BJ (cell line): Measurements from ENCODE around the gene DDX60. TPM values are rescaled to one million over a fixed set of nuclear protein-coding genes. Genes with fewer than 3 reads are reported as not detected.

Source experiments
- CTCF ChIA-PET: fragments of 350-600 bp; formaldehyde crosslinking; extraction: SDS; loops from one replicate; lab custom pipeline; 2021; ENCODE audit warnings: antibody characterized with exemption, inconsistent platforms; lab: Yijun Ruan, JAX
- POLR2A ChIA-PET: fragments of 300-600 bp; sonication (Branson Sonifier 250); formaldehyde crosslinking; extraction: SDS; loops from one replicate; lab custom pipeline; 2021; ENCODE audit warnings: antibody characterized with exemption; lab: Charles Lee
- DNase-seq: peaks from one replicate; pipeline ENCODE4 v3.0.0-alpha.2; 2011; ENCODE audit warnings: low read depth
- H3K27me3 ChIP-seq: 2 replicates; pipeline ENCODE4 v1.6.0; 2011; ENCODE audit warnings: low read length; ENCODE audit not compliant: control insufficient read depth, insufficient read depth
- H3K36me3 ChIP-seq: 2 replicates; pipeline ENCODE4 v1.5.1; 2011; ENCODE audit warnings: low read length; ENCODE audit not compliant: control insufficient read depth, insufficient read depth
- H3K4me3 ChIP-seq: 2 replicates; pipeline ENCODE4 v1.5.1; 2011; ENCODE audit warnings: low read depth, mild to moderate bottlenecking, control low read depth, low read length
- CTCF ChIP-seq: IDR thresholded peaks from 2 replicates; pipeline ENCODE4 v1.5.1; 2011; ENCODE audit warnings: low read depth, mild to moderate bottlenecking, control low read depth, inconsistent platforms, low read length, moderate library complexity; ENCODE audit not compliant: insufficient read depth
- polyA plus RNA-seq: library from polyadenylated mRNA; depleted of rRNA; stranded (reverse); fragments of >200 nt; gene quantifications from 2 replicates; pipeline ENCODE4 v1.2.3, GENCODE V29; 2011

Gene DDX60
- polyA plus RNA-seq, 1 experiment: 2.7 TPM

DNA sequence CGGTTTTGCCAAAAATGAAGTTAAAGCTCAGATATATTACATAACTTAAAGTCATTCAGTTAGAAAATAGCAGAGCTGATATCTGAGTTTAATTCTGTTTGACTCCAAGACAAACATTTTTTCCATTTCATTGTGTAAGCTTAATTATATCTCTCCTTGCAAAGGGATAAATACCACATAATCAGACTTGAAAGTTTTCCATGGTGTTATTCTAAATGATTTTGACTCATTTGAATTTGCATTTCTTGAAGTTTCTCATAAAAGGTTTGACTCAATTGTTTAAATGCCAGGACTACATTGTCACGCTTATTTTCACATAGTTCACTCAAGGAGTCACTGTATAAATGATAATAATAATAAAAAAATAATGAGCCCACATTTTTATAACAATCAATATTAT is 39.4 kb upstream of the DDX60 start:
- TF ChIP-seq CTCF: no peak
- DNase-seq: no peak
- ChIA-PET POLR2A (no interaction called here), CTCF (interaction anchor here (1.1 kb wide), 1 partner anchor 16 kb away, joined by 3 read pairs; no protein-coding TSS in a partner anchor)
- Histone ChIP-seq H3K36me3 (peaks cover 4% of the 10 kb centered on the region; the same call in 1 of the 2 replicates), H3K4me3 (no peak overlapping the region), H3K27me3 (no peaks in the 10 kb centered on the region)

DNA sequence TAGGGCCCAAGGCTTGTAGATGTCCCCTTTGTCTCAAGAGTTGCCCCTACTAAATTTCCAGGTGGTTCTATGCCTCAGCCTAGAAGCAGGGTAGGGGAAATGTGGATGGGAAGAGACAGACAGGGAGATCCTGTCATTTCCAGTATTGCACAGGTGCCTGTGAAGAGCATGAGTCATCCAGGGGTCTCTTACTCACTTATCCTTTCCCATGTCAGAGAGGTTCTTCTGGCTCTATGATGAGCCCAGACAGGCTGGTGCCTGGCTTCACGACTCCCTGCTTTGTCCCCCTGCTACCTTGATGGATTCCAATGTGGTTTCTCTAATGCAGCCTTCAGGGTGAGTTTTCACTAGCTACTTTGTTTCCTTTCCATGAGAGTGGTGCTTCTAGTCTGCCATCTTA is 35.2 kb upstream of the DDX60 start:
- no peaks in the 10 kb centered on the region for H3K27me3 ChIP-seq
- H3K4me3 ChIP-seq: no peak overlapping the region
- H3K36me3 ChIP-seq: no peaks in the 10 kb centered on the region; the same call in 1 of the 2 replicates
- POLR2A ChIA-PET: no interaction called here
- CTCF ChIA-PET: no interaction called here
- no peak for TF ChIP-seq CTCF
- DNase-seq: no peak

DNA sequence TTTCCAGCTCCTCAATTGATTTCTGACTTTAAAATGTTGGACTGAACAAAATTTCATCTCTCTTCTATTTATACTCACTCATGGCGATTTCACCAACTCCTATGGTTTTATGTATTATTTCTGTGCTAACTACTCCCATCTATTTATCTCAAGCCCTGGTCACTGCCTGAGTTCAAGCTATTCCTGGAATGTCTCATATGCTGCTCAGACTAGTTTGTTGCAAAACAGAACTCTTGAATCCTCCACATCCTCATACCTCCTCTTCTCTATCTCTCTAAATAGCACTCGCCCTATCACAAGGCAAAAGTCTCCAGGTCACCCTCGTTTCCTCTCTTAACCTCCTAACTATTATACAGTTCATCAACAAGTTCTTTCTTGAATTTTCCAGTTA is 19.0 kb upstream of the DDX60 start:
- Histone ChIP-seq H3K36me3 (no peaks in the 10 kb centered on the region), H3K4me3 (no peak overlapping the region), H3K27me3 (no peaks in the 10 kb centered on the region)
- ChIA-PET POLR2A (no interaction called here), CTCF (no interaction called here)
- TF ChIP-seq CTCF: no peak
- no peak for DNase-seq

DNA sequence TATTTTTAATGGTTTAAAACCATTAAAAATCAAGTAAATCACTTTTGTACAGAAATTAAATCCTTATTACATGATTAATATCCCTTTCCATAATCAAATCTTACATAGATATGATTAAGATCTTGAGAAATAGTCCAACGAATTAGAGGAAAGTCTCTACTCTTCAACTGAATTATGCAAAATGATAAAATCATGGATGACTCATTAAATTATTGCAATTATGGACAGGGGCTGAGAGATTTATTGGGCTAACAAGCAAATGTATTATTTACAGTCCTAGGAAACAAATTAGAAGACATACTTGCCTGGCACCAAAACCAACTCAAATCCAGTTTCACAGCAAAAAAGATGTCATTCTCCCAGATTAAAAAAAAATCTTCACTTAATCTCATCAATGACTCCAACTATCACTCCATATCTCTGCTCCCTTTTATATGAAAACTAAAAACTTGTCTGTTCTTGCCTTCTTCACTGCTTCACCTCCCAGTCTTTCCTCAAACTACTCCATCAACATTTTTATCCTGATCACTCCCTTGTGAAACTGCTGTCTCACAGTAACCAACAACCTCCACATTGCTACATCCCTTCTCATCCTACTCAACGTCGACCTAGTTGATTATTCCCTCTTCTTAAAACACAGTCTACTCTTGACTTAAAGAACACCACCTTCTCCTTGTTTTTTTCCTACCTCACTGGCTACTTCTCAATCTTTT is 18.4 kb upstream of the DDX60 start:
- no peak for TF ChIP-seq CTCF
- H3K4me3 ChIP-seq: no peak overlapping the region
- H3K27me3 ChIP-seq: no peaks in the 10 kb centered on the region
- no peaks in the 10 kb centered on the region for H3K36me3 ChIP-seq
- ChIA-PET CTCF (no interaction called here), POLR2A (no interaction called here)
- no peak for DNase-seq

DNA sequence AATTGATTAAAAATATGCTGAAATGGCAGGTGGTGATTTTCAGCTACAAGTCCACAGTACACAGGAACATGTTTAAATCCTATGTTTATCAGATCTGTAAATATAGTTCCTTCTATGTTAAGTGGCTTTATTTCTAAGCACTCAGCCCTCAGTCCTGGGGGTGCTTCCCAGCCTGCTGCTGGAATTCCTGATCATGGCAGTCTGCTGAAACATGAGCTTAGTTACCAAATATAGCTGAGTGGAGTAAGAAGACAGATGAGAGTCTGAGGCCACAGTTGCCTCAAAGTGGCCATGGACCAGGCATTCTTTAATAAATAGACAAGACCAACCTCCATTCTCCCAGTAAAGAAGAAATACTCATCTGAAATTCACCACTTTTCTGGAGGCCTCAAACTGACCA is 17.1 kb upstream of the DDX60 start:
- no peaks in the 10 kb centered on the region for H3K36me3 ChIP-seq
- no peak for DNase-seq
- ChIA-PET POLR2A (interaction anchor here (0.6 kb wide), 1 partner anchor 33 kb away, joined by 4 read pairs; no protein-coding TSS in a partner anchor), CTCF (interaction anchor here (0.7 kb wide), 1 partner anchor 10 kb away, joined by 3 read pairs; no protein-coding TSS in a partner anchor)
- H3K27me3 ChIP-seq: no peaks in the 10 kb centered on the region
- TF ChIP-seq CTCF: no peak
- H3K4me3 ChIP-seq: no peak overlapping the region
